Spleen (tissue), 11 donors: ENCODE measurements around the gene CEP170B. TPM values are rescaled to one million over a fixed set of nuclear protein-coding genes. Genes with fewer than 3 reads are reported as not detected.

Experiments used
- DNase-seq: peaks from one replicate; pipeline ENCODE4 v3.0.0-alpha.2; 2020
- H3K27ac ChIP-seq, 8 donors: fragments of 200-600 bp; sonication (generic) in 7 of 8; 1 replicate in 4 of 8; 2 replicates in 4 of 8; pipeline versions ENCODE4 v1.5.0 to v1.8.0; 2016 to 2021; ENCODE audit warnings: inconsistent platforms in 4 of 8, mild to moderate bottlenecking in 4 of 8, moderate library complexity in 1 of 8
- H3K27me3 ChIP-seq, 7 donors: fragments of 200-600 bp; sonication (generic) in 6 of 7; replicated peaks in 1 of 7; 1 replicate in 4 of 7; 2 replicates in 3 of 7; pipeline versions ENCODE4 v1.5.0 to v1.8.0; 2016 to 2021; ENCODE audit warnings: inconsistent platforms in 3 of 7, mild to moderate bottlenecking in 1 of 7
- H3K36me3 ChIP-seq, 6 donors: fragments of 200-600 bp; sonication (generic) in 5 of 6; 1 replicate in 4 of 6; 2 replicates in 2 of 6; pipeline versions ENCODE4 v1.5.0 to v1.8.0; 2016 to 2021; ENCODE audit warnings: inconsistent platforms in 2 of 6
- H3K4me1 ChIP-seq, 6 donors: fragments of 200-600 bp; sonication (generic) in 5 of 6; 1 replicate in 3 of 6; 2 replicates in 3 of 6; pipeline versions ENCODE4 v1.5.0 to v1.8.0; 2016 to 2021; ENCODE audit warnings: inconsistent platforms in 3 of 6
- H3K4me3 ChIP-seq, 8 donors: fragments of 200-600 bp; sonication (generic) in 7 of 8; 1 replicate in 4 of 8; 2 replicates in 4 of 8; pipeline versions ENCODE4 v1.5.0 to v1.8.0; 2016 to 2021; ENCODE audit warnings: inconsistent platforms in 4 of 8, mild to moderate bottlenecking in 4 of 8, moderate library complexity in 2 of 8
- H3K9me3 ChIP-seq, 8 donors: fragments of 200-600 bp; sonication (generic) in 7 of 8; 1 replicate in 4 of 8; 2 replicates in 4 of 8; pipeline versions ENCODE4 v1.5.0 to v1.8.0; 2016 to 2021; ENCODE audit warnings: inconsistent platforms in 4 of 8
- CTCF ChIP-seq, 11 experiments: fragments of 200-600 bp in 7 of 11; fragments of 450-650 bp in 4 of 11; sonication (generic) in 4 of 11; IDR thresholded peaks in 8 of 11; conservative IDR thresholded peaks in 3 of 11; 1 replicate in 7 of 11; 2 replicates in 4 of 11; pipeline versions ENCODE4 v1.4.0 to v1.8.0; 2016 to 2021; ENCODE audit warnings: antibody characterized with exemption in 11 of 11, inconsistent platforms in 4 of 11, mild to moderate bottlenecking in 1 of 11
- POLR2A ChIP-seq, 3 donors: fragments of 450-650 bp; IDR thresholded peaks; one replicate each; pipeline ENCODE4 v1.5.1; 2017; ENCODE audit warnings: antibody characterized with exemption in 3 of 3, mild to moderate bottlenecking in 1 of 3
- POLR2AphosphoS5 ChIP-seq, 3 donors: sonication (generic); formaldehyde crosslinking; IDR thresholded peaks; one replicate each; pipeline ENCODE4 v1.5.1; 2017; ENCODE audit warnings: antibody characterized with exemption in 3 of 3
- WGBS, 5 donors: extraction: QIAGEN DNeasy Blood & Tissue Kit in 3 of 5; methylation state at CpG; one replicate each; pipeline versions ENCODE4 v1.1.5 to v1.1.7; 2013 to 2018; 5-methylcytosine and 5-hydroxymethylcytosine counted together
- intact Hi-C: fragments of 100-400 bp; cut with DNase I; formaldehyde crosslinking; loops from one replicate; pipeline ENCODE4 v1.15.0; 2023; ENCODE audit warnings: low total_unique reads
- polyA plus RNA-seq, 3 donors: library from polyadenylated mRNA; stranded (reverse); fragments of 200-250 nt; gene quantifications; one replicate each; pipeline ENCODE4 v1.2.1, GENCODE V29; 2013
- total RNA-seq, 7 donors: library from RNA; depleted of rRNA in 3 of 7; stranded (reverse); fragments of >200 nt in 3 of 7; fragmentation: NEBNext Ultra II Directional in 4 of 7; extraction: Animal tissue kit (Norgen Biotek cat#: 25700) in 4 of 7; gene quantifications; one replicate each; pipeline versions ENCODE4 v1.1.0 to v1.2.1, GENCODE V29; 2016 to 2021
- donor health status: healthy with polysubstance abuse.
- donor health status: DM: no; HTN: no; CAD: no; lungs with moderate emphysema.
- donor health status: DM: no; HTN: no; CAD: no.
- donor health status: Bipolar disorder and iron deficiency.
- donor health status: healthy.
- donor health status: DM: no; HTN: no; CAD: no.
- donor health status: DM: yes; HTN: yes; CAD: no.

The CEP170B gene
- total and polyA plus RNA-seq, 10 donors, result 0.58 to 12.6 (median 5.7) TPM

GRCh38 chr14:104895207-104895785 lies 30.2 kb downstream of the CEP170B start:
- DNase-seq, result no peak
- peaks cover 0 to 31% (median 8%) of the 10 kb centered on the region in 6 donors for H3K4me1 ChIP-seq
- H3K9me3 ChIP-seq, result no peaks in the 10 kb centered on the region
- TF ChIP-seq POLR2A (IDR thresholded peaks at IDR 0.05) (no peak), CTCF (IDR thresholded peaks at IDR 0.05 in 8 of 11, conservative IDR thresholded peaks at IDR 0.05 in 3 of 11) (peak in 1 of 11 experiments; percentile 10)
- H3K27ac ChIP-seq, result no peak overlapping the region
- no peak overlapping the region for H3K4me3 ChIP-seq
- peaks cover 0 to 11% (median 0%) of the 10 kb centered on the region in 7 donors for H3K27me3 ChIP-seq
- intact Hi-C loops, result no loop called here
- no peaks in the 10 kb centered on the region for H3K36me3 ChIP-seq
- WGBS, 5 donors, result 63 to 86% (median 80%) methylated on average over 8 to 9 of the region's 9 CpGs

GRCh38 chr14:104895786-104896661 lies 31.0 kb downstream of the CEP170B start:
- peaks cover 0 to 31% (median 8%) of the 10 kb centered on the region in 6 donors for H3K4me1 ChIP-seq
- peaks cover 0 to 11% (median 0%) of the 10 kb centered on the region in 7 donors for H3K27me3 ChIP-seq
- 67 to 90% (median 76%) methylated on average over 31 to 34 of the region's 34 CpGs for WGBS, 5 donors
- H3K9me3 ChIP-seq, result no peaks in the 10 kb centered on the region
- intact Hi-C loops, result no loop called here
- TF ChIP-seq POLR2AphosphoS5 (IDR thresholded peaks at IDR 0.05) (peak in 2 of 3 donors; percentile 15 to 32), POLR2A (IDR thresholded peaks at IDR 0.05) (no peak)
- no peak overlapping the region for H3K4me3 ChIP-seq
- no peak overlapping the region for H3K27ac ChIP-seq
- H3K36me3 ChIP-seq, result no peaks in the 10 kb centered on the region
- peak; percentile 70 for DNase-seq

- TF ChIP-seq CTCF (IDR thresholded peaks at IDR 0.05 in 8 of 11, conservative IDR thresholded peaks at IDR 0.05 in 3 of 11) (no peak), POLR2A (IDR thresholded peaks at IDR 0.05) (no peak), POLR2AphosphoS5 (IDR thresholded peaks at IDR 0.05) (no peak)
- H3K9me3 ChIP-seq, result no peaks in the 10 kb centered on the region
- intact Hi-C loops, result no loop called here
- peaks cover 0 to 11% (median 0%) of the 10 kb centered on the region in 7 donors for H3K27me3 ChIP-seq
- H3K36me3 ChIP-seq, result no peaks in the 10 kb centered on the region
- peaks cover 0 to 31% (median 8%) of the 10 kb centered on the region in 6 donors for H3K4me1 ChIP-seq
- H3K27ac ChIP-seq, result no peak overlapping the region
- no peak for DNase-seq
- WGBS, 5 donors, result 81 to 90% (median 86%) methylated on average over 15 to 37 of the region's 37 CpGs
- no peak overlapping the region for H3K4me3 ChIP-seq
These were observed 32.5 kb downstream of the CEP170B start for GRCh38 chr14:104897330-104898194.

DNA sequence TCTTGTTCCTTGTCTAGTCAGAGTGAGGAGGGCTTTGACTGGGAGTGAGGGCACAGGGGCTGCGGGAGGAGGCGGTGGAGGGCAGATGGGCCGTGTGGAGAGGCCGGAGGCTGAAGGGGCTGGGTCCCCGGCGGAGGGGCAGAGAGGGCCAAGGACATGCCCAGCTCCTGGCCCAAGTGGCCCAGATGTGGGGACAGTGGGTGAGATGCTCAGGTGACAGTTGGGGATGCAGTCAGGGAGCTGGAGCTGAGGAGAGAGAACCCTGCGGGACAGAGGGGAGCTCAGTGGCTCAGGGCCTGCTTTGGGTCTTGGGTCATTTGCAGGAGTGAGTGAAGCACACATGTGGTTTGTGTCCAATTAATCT lies 33.1 kb downstream of the CEP170B start:
- no peaks in the 10 kb centered on the region for H3K9me3 ChIP-seq
- 78 to 97% (median 96%) methylated on average over 7 of the region's 7 CpGs for WGBS, 5 donors
- no peak for DNase-seq
- no peak overlapping the region for H3K27ac ChIP-seq
- TF ChIP-seq CTCF (IDR thresholded peaks at IDR 0.05 in 8 of 11, conservative IDR thresholded peaks at IDR 0.05 in 3 of 11) (no peak), POLR2A (IDR thresholded peaks at IDR 0.05) (no peak), POLR2AphosphoS5 (IDR thresholded peaks at IDR 0.05) (no peak)
- H3K27me3 ChIP-seq, result peaks cover 0 to 11% (median 0%) of the 10 kb centered on the region in 7 donors
- peaks cover 0 to 31% (median 8%) of the 10 kb centered on the region in 6 donors for H3K4me1 ChIP-seq
- intact Hi-C loops, result no loop called here
- no peaks in the 10 kb centered on the region for H3K36me3 ChIP-seq
- H3K4me3 ChIP-seq, result no peak overlapping the region
